DND-41 (cell line): ENCODE results near the gene DUSP8.

Source experiments
- ATAC-seq: fragments of 200-7000 bp; cut with Tn5 transposase; 3 replicates; pipeline ENCODE4 v1.9.1; 2021; ENCODE audit warnings: low read depth; ENCODE audit not compliant: insufficient read depth
- DNase-seq: peaks from one replicate; pipeline ENCODE4 v3.0.0-alpha.2; 2020
- H2AFZ ChIP-seq: 2 replicates; pipeline ENCODE4 v1.6.0; 2012; ENCODE audit warnings: low read depth, low read length
- H3K27ac ChIP-seq: 2 replicates; pipeline ENCODE4 v1.5.1; 2012; ENCODE audit warnings: low read length, inconsistent platforms
- H3K27me3 ChIP-seq: fragments of 200-600 bp; sonication (generic); 2 replicates; pipeline ENCODE4 v1.6.0; 2012; ENCODE audit warnings: low read length, mild to moderate bottlenecking, inconsistent platforms; ENCODE audit not compliant: insufficient read depth, poor library complexity
- H3K36me3 ChIP-seq: 2 replicates; pipeline ENCODE4 v1.5.1; 2012; ENCODE audit warnings: low read length, inconsistent platforms; ENCODE audit not compliant: insufficient read depth
- H3K4me1 ChIP-seq: 2 replicates; pipeline ENCODE4 v1.5.1; 2012; ENCODE audit warnings: mild to moderate bottlenecking, low read length; ENCODE audit not compliant: insufficient read depth
- H3K4me2 ChIP-seq: 2 replicates; pipeline ENCODE4 v1.6.0; 2012; ENCODE audit warnings: mild to moderate bottlenecking, moderate library complexity, low read length, inconsistent platforms; ENCODE audit not compliant: insufficient read depth
- H3K4me3 ChIP-seq, 2 experiments: fragments of 200-600 bp in 1 of 2; shearing (Covaris generic) in 1 of 2; 2 replicates each; pipeline ENCODE4 v1.5.1; 2012 to 2016; ENCODE audit warnings: inconsistent platforms in 2 of 2, low read length in 2 of 2, mild to moderate bottlenecking in 2 of 2, low read depth in 1 of 2, moderate library complexity in 1 of 2
- H3K79me2 ChIP-seq: 2 replicates; pipeline ENCODE4 v1.6.0; 2012; ENCODE audit warnings: low read length, inconsistent platforms; ENCODE audit not compliant: insufficient read depth
- H3K9ac ChIP-seq: 2 replicates; pipeline ENCODE4 v1.6.0; 2012; ENCODE audit warnings: low read depth, mild to moderate bottlenecking, inconsistent platforms, low read length, moderate library complexity
- H3K9me3 ChIP-seq: 2 replicates; pipeline ENCODE4 v1.5.1; 2012; ENCODE audit warnings: low read length, moderate library complexity, mild to moderate bottlenecking, inconsistent platforms; ENCODE audit not compliant: insufficient read depth, severe bottlenecking
- H4K20me1 ChIP-seq: 2 replicates; pipeline ENCODE4 v1.6.0; 2012; ENCODE audit warnings: low read length; ENCODE audit not compliant: insufficient read depth
- EZH2 ChIP-seq: IDR thresholded peaks from 3 replicates; pipeline ENCODE4 v1.6.1; 2012; ENCODE audit warnings: borderline replicate concordance, low read depth, mild to moderate bottlenecking, moderate library complexity, low read length, inconsistent platforms; ENCODE audit not compliant: severe bottlenecking
- TF ChIP-seq, protein P1 (sequence below): IDR thresholded peaks from 2 replicates; pipeline ENCODE4 v1.5.1; 2012; ENCODE audit warnings: borderline replicate concordance, low read length, moderate library complexity, mild to moderate bottlenecking; ENCODE audit not compliant: poor library complexity, severe bottlenecking; ENCODE audit errors: extremely low read depth

The DUSP8 gene

DNA sequence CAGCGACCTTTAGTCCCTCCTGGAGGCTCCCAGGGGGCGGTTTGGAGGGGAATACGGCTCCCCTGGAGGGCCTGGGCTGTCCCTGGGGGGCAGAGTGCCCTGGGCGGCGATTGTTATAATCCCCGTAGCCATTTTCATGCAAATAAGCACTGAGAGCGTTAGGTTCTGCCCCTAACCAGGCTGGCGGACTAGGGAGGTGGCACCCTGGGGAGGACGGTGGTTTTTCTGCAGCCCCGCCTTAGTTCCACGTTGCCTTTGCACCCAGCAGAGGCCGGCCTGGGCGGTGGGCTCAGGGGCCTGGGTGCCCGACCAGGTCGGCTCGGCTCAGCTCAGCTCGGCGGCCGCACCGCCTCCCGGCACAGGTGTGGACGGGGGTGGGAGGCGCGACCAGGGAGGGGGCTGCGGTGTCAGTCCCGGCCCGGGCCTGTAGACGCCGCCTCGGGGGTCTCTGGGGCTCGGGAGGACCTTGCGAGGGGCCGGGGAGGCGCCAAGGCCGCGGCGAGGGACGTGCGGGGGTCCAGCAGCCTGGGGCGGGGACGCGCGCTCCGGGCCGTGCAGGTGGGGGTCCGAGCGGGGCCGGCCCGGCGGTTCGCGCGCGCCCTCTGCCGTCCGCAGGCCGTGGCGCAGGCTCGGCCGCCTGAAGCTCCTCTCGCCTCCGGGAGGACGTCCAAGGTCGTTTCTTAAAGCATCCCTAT lies 2.3 kb upstream of the DUSP8 start:
- Histone ChIP-seq H3K9ac (no peak overlapping the region), H3K4me3 (no peak overlapping the region), H2AFZ (no peak overlapping the region), H3K4me1 (no peaks in the 10 kb centered on the region), H3K27me3 (no peaks in the 10 kb centered on the region), H3K79me2 (no peaks in the 10 kb centered on the region), H3K36me3 (no peaks in the 10 kb centered on the region), H3K9me3 (no peaks in the 10 kb centered on the region), H4K20me1 (peaks cover 10% of the 10 kb centered on the region), H3K4me2 (peak overlapping the region; percentile 9; the same call in 1 of the 2 replicates), H3K27ac (no peak overlapping the region)
- no peak for TF ChIP-seq EZH2
- TF ChIP-seq, protein P1, sequence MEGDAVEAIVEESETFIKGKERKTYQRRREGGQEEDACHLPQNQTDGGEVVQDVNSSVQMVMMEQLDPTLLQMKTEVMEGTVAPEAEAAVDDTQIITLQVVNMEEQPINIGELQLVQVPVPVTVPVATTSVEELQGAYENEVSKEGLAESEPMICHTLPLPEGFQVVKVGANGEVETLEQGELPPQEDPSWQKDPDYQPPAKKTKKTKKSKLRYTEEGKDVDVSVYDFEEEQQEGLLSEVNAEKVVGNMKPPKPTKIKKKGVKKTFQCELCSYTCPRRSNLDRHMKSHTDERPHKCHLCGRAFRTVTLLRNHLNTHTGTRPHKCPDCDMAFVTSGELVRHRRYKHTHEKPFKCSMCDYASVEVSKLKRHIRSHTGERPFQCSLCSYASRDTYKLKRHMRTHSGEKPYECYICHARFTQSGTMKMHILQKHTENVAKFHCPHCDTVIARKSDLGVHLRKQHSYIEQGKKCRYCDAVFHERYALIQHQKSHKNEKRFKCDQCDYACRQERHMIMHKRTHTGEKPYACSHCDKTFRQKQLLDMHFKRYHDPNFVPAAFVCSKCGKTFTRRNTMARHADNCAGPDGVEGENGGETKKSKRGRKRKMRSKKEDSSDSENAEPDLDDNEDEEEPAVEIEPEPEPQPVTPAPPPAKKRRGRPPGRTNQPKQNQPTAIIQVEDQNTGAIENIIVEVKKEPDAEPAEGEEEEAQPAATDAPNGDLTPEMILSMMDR = peak; percentile 90
- ATAC-seq = peak; percentile 86
- peak; percentile 46 for DNase-seq

DNA sequence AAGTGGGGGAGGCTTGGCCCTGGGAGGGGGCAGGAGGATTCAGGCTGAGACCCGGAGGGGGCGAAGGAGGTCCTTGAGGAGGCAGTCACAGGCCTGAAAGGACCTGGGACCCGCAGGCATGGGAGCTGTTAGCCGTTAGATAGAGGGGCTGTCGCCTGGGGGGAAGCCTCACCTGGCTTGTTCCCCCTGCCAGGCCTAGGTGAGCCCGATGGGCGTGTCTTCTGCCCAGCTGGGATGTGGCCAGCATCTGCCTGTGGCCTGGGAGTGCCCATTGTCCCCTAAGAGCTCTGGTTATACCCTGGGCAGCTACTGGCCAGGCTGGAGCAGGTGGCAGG lies 1.8 kb upstream of the DUSP8 start:
- H2AFZ ChIP-seq = no peak overlapping the region
- no peaks in the 10 kb centered on the region for H3K4me1 ChIP-seq
- no peak overlapping the region for H3K27ac ChIP-seq
- no peak for ATAC-seq
- TF ChIP-seq, protein P1 = no peak
- TF ChIP-seq EZH2 = no peak
- no peaks in the 10 kb centered on the region for H3K36me3 ChIP-seq
- no peak overlapping the region for H3K4me2 ChIP-seq
- DNase-seq = no peak
- H3K9me3 ChIP-seq = no peaks in the 10 kb centered on the region
- no peaks in the 10 kb centered on the region for H3K79me2 ChIP-seq
- peaks cover 10% of the 10 kb centered on the region for H4K20me1 ChIP-seq
- H3K27me3 ChIP-seq = no peaks in the 10 kb centered on the region
- no peak overlapping the region for H3K4me3 ChIP-seq
- no peak overlapping the region for H3K9ac ChIP-seq

DNA sequence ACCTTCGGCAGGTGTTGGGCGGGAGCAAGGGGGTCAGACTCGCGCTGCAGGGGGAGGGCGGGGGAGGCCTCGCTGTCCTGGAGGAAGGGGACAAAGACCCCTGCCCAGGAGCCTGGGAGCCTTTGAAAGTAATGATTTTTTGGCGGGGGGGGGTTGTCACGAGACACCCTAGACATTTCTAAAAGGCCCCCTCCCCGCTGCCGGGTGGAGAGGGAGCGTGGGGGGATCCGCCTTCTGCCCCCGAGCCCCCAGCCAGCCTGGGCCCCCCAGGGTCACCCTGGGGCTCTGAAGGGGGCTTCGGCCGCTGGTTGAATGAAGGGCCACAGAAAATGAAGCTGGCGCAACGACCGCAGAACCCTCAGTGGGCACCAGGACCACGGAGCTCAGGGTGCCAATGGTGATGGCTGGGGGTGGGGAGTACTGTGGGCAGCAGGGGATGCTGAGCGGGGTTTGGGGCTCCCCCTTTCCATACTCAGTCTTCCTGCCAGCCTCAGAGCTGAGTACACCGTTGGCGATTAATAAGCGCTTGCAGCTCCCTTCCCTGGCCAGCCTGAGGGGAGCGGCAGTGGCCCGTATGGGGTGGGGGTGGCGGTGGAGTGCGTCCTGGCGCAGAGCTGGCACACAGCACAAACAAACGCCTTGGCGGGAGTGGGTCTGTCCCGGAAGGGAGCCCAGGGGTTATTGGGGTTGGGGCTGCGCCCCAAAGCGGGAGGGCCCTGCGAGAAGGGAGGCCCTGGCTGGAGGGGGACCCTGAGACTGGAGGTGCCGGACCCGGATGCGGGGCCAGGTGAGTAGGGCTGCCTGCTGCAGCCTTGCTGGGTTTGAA lies 1.2 kb upstream of the DUSP8 start:
- ATAC-seq (no peak), DNase-seq (no peak)
- H3K79me2 ChIP-seq = no peaks in the 10 kb centered on the region
- H3K36me3 ChIP-seq = no peaks in the 10 kb centered on the region
- H4K20me1 ChIP-seq = peaks cover 10% of the 10 kb centered on the region
- TF ChIP-seq EZH2 = no peak
- TF ChIP-seq, protein P1 = no peak
- no peak overlapping the region for H3K4me2 ChIP-seq
- H3K4me3 ChIP-seq = no peak overlapping the region
- no peaks in the 10 kb centered on the region for H3K27me3 ChIP-seq
- H3K9ac ChIP-seq = no peak overlapping the region
- H3K4me1 ChIP-seq = no peaks in the 10 kb centered on the region
- H2AFZ ChIP-seq = no peak overlapping the region
- no peaks in the 10 kb centered on the region for H3K9me3 ChIP-seq
- no peak overlapping the region for H3K27ac ChIP-seq
